GM21619 (cell line): ENCODE results near the gene BPIFB2.

Experiments
- ATAC-seq: cut with Tn5 transposase; IDR thresholded peaks from one replicate; pipeline ENCODE4 v1.9.1; 2021; ENCODE audit not compliant: unreplicated experiment

The BPIFB2 gene

DNA sequence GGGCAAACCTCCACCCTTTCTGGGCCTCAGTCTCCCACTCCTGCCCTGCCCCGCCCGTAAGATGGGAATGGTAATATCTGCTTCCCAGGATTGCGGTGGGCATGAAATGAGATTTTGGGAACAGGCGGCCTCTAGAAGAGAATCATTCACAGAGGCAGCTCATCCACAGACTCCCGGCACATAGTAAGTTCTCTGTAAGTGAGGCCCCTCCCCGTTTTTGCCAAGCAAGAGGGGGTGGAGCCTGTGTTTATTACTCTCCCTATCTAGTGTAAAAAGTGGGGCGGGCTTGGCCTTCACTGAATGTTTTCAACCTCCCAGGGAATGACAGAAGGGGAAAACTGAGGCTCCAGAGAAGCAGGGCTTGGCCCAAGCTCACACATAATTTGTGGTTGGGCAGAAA, 23.3 kb upstream of the BPIFB2 start:
- ATAC-seq: no peak

DNA sequence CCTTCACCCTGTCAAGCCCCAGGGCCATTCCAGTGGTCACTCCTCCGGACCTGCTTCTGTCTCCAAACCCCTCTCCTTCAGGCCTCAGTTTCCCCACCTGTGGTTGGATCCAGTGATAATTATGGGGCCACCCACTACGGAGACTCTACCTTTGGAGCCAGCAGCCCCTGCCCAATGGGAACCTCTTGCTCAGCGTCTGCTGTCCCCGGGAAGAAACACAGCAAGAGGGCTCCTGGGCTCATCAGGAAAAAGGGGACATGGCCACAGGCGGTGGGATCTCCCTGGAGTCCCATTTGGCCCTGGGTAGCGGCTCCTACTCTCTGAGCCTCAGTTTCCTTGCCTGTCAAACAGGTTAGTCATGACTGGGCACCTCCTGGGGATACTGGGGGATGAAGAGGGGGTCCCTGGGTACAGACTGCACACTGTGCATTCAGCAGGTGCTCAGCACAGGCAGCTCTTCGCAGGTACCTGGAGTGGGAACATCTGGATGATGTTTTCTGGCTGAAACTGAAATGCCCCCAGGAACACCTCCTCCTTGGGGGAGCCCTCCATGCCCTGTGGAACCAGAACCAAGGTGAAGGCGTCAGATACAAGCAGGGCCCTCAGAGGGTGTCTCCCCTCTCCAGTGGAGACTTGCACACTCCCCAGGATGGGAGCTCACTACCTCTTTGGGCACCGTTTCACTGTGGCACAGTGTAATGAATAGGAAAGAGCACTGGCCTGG, 22.7 kb upstream of the BPIFB2 start:
- ATAC-seq: no peak

DNA sequence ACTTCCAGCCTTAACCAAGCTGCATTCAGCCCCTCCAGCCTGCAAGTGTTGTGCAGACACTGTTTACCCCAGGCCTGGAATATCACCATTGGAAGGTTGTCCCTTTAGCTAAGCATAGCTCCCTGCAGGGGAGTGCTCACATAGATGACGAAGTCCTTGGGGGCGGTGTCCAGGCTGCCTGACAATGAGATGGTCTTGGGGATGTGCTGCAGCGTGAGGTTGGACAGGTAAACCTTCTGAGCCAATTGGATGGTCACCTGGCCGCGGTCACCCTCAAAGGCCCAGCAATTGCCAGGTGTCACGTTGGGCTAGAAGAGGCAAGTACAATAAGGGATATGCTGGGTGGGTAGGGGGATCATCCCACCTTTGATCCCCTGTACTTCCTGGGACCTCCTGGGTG, 21.9 kb upstream of the BPIFB2 start:
- ATAC-seq: no peak

DNA sequence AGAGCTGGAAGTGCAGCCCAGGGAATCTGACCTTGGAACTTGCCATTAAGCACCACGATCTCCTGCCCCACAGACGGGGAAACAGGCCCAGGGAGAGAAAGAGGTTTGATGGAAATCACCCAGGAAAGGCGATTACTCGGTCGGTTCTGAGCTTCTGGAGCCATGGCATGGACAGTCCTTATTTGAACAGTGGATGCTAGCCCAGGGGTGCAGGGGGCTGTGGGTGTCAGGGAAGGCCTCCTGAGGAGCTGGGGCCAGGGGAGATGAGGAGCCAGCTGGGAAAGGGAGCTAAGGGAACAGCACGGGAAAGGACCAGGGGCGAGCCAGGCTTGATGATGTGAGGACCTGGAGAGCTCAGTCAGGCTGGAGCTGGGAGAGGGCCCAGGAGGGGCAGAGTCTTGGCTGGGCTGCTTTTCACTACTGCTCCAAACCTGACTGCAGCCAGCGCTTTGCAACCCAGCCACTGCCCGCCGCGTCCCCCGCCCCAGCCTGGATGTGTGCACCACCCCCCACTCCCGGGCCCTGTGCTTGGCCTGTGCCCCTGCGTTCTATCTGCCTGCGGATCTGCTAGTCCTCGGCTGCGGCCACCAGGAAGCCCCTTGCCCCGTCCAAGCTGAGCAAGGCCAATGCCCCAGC, 21.1 kb upstream of the BPIFB2 start:
- no peak for ATAC-seq

DNA sequence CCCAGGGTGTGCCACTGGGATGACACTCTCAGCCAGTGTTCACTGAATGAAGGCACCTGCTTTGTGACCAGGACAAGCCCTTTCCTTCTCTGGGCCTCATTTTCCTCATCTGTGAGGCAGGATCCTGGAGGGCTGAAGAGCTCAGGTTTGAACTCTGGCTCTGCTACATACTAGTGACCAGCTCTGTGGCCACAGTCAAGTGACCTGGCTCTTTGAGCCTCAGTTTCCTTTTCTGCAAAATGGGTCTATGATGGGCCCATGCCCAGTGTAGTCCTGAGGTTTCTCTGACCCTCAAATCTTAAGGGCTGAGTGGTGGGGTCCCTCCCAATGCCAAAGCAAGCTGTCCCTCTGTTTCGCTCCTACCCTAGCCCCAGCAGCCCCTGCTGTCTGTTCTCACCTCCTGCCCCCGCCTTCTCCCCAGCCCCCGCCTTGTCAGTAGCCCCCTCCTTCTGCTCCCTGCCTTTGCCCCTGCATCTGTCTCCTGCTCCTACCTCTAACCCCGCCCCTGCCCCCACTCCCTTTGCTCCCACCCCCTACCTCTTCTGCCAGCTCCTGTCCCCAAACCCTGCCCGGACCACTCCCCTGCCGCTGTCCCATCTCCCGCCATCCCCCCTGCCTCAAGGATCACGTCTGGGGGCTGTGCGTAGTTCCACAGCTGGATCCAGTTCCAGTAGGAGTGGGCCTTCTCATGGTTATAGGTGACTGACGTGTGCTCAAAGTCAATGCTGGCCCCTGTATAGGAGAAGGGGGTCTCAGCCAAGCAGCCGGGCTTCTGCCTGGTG, 20.3 kb upstream of the BPIFB2 start:
- ATAC-seq: no peak

DNA sequence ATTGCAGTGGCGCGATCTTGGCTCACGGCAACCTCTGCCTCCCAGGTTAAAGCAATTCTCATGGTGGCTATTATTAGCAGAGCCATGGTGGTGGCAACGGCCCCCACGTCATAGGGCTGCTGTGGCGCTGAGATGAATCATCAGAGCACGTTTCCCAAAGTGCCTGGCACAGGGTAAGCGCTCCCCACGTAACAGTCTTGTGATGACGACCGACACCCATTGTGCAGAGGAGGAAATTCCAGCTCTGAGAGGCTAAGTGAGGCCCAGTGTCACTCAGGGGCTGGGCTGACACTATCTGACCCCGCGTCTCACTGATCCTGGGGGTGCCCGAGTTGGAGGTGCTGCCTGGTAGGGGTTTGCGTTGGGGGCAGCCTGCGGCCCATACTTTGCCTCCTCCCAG, 19.5 kb upstream of the BPIFB2 start:
- no peak for ATAC-seq

DNA sequence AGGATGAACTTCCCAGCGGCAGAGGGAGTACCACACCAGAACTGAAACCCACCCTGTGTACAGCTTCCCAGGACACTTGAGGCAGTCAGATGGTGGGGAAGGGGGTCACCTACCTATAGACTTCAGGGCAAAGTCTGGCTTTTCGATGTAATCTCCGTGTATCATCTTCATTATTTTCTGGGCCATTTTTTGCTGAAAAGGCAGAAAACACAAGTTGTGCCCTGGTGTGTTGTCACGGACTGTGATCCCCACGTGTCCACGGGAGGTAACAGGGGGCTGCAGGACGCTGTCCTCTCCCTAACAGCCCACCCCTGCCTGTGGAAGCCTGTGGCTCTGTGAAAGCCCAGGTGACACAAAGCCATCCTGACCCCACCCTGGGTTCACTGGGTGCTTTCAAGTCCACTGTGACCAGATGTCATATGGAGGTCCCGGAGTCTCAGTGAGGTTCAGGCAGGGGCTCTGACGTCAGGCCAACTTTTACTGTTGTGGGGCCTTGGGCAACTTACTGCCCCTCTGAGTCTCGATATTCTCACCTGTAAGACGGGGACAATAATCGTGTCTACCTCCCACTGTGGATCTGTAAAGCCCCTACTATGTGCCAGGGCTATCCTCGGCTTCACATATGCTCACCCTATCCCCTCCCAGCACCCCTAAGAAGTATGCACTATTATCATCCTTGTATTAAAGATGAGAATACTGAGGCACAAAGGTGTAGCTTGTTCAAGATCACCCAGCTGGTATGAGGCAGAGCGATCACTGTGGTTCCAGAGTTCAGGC, 17.8 kb upstream of the BPIFB2 start:
- no peak for ATAC-seq

DNA sequence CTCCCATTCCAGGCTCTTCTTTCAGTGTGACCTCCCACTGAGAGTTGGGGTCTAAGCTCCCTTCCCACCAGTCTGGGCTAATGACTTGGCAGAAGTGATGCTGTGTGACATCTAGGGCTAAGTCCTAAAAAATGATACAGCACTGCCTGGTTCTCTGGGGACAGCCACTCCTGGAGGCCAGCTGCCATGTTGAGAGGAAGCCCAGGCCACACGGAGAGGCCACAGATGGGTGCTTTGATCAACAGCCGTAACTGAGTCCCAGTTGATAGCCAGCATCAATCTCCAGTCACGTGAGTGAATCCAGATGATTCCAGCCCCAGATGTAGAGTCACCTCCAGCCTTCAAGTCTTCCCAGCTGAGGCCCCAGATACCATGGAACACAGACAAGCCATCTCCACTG, 17.1 kb upstream of the BPIFB2 start:
- no peak for ATAC-seq

DNA sequence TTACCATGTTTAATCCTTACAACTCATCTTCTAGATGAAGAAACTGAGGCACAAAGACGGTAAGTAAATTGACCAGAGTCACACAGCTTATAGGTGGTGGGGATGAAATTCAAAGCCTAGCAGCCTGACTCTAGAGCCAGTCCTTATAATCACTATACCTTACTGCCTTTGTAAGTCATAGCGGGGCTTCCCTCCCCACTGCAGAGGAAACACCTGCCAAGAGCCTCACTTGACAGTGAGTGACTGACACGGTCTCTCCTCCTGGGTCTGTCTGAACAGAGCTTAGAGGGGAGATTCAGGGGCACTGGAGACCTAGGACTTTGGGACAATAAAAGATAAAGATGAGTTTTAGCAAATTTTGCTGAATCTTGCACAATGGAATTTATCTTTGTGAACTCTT, 16.1 kb upstream of the BPIFB2 start:
- no peak for ATAC-seq

DNA sequence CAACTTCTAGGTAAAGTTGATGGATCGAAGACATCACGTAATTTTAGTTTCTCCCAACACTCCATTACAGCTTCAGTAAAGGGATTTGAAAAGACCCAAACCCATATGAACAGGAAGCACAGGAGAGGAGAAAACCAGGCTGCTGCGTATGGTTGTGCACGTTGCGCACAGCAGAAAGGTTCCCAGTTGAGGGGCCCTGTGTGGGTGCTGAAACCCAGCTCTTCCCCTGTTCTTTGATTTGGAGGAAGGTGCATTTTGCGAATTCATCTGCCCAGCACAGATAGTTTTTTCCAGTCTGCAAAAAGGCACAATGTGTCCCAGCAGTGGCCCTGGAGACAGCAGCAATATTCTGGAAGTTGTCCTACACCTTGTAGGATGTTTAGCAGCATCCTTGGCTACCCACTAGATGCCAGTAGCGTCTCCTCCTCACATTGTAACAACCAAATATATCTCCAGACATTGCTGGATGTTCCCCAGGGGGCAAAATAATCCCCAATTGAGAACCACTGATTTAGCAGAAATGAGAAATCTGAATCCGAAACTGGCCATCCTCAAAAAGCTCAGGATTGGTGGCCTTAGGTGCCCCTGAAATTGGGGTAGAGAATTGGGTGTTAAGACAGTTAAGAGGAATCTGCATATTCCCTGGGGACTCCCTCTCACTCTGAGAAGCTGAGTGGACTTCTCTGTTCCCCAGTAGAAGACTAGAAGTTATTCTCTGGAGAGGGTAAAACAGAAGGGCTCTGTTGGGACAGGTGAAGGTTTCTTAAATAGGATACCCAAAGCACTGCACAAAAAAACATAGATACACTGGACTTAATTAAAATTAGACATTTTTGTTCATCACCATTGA, 15.5 kb upstream of the BPIFB2 start:
- ATAC-seq: no peak

DNA sequence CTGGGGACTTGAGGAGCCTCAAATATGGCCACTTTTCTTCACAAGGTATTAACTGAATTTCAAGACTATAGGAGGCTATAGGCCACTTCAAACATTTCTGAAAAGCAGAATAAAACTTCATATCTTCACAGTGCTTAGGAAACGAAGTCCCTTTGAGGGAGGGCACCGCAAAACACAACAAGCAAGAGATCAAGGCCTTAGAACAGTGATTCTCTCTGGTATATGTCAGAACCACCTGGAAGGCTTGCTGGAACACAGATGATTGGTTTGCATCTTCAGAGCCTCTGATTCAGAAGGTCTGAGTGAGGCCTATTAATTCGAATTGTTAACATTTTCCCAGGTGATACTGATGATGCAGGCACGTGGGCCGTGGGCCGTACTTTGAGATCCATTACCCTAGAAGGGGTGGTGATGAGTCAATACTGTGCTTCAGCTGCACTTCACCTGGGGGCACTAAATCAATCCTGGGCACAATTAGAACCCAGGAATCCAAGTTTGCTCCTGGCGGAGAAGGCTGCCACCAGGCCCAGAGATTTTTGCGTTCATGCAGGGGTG, 13.9 kb upstream of the BPIFB2 start:
- ATAC-seq: no peak

DNA sequence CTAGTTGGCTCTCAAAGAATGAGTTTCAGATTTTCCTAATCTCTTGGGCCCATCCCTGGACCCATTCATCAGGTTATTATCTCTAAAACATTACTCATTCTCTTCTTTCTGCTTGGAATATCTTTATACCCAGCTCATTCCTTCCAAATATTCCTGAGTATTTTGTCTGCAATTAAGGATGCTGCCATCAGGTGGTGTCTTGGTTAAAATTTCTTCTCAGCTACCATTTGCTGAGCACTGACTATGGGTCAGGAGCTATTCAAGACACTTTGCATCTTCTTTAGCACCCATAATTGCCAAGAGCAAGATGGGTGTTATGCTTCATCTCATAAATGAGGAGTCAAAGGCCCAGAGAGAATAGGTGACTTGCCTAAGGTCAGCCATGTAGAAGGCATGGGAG, 11.7 kb upstream of the BPIFB2 start:
- no peak for ATAC-seq

DNA sequence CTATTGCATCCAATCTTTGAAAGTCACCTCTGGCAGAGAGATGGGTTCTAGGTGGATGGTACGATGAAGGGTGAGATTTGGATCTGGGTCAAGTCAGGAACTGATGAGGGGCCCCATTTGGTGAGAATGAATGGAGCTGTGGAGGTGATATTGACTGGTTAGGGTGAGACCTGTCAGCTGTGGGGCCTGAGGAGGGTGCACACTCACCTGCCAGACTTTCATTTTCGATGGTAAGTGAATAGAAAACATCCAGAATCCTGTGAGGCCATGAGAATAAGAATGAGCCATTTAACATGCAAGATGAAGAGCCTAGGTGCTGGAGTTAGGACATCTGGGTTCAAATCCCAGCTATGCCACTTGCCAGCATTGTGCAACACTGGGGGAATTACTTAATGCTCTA, 10.1 kb upstream of the BPIFB2 start:
- no peak for ATAC-seq

DNA sequence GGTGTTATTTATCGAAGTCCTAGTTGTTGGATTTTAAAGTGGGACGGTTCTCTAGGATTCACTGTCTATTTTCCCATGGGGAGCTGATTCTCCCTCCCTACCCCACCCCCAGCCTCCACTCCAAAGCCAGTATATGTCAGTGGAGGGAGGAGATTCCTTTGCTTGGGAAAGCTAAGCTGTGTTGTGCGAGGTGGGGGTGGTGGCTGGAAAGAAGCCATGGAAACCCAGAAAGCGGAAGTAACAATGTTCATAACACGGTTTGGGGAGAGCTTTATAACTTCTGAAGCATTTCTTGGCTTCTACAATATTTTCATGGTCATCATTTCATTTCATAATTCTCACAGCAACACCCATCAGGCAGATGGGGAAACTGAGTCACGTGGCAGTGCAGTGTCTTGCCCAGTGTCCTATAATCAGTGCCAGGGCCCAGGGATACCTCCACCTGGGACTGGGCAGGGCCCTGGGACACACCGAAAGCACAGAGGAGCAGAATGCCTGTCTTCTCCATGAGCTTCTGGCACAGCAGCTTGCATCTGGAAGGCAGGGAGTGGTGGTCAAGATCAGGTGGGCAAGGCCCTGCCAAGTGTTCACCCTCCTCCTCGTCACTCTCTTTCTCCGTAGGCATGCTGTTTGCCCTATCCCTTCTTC, 7.8 kb upstream of the BPIFB2 start:
- no peak for ATAC-seq

DNA sequence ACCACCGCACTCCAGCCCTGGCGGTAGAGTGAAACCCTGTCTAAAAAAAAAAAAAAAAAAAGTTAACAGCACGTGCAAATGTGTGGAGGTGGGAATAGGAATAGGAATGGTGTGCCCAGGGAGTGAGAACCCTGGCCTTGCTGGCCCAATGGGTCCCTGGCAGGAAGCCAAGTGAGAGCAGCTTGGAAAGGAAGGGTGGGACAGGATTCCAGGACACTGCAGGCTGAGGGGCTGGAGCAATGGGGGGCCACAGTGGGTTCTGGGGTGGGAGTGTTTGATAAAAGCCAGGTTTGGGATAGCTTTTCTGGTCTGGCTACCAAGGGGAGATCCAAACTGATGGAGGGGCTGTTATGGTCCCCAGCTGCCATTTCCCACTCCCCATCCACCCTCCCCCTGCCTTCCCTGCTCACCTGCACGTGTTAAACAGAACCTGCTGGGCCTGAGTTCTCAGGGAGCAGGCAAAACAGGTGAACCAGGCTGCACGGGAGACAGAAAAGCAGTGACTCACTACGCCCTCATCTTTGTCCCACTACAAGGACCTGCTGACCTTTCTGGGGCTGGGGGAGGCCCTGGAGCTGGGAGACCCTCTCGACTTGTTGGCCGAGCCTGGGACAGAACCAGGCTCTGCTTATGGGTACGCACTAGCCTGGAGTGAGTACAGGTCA, 6.6 kb upstream of the BPIFB2 start:
- ATAC-seq: no peak

DNA sequence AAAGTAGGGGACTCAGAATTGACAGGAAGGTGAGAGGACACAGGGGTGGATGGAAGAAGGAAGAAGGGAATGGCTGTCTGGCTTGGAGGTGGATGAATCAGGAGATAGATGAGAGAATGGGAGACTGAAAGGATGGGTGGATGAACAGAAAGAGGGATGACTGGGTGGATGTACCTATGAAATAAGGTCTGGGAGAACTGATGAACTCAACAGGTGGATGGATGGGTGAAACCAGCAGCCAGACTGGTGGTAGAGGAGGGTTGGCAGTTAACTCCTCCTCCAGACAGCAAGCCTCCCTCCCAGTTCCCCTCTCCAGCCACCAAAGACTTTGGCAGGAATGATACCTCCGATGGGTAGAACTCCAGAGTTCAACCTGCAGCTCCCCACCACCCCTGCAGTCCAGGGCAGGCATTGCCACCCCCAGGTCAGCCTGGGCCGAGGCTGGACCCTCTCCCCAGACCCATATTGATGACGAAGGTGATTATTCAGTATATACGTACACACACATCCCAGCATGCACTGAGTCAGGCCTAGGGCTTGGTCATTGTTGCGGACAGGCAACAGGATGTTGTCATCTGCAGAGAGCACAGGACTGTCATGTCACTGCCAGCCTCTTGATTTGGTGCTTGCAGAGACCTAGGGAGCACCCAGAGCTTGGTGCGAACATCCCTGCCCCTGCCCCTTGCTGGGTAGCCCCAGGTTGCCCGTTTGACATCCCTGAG, 5.3 kb upstream of the BPIFB2 start:
- no peak for ATAC-seq

DNA sequence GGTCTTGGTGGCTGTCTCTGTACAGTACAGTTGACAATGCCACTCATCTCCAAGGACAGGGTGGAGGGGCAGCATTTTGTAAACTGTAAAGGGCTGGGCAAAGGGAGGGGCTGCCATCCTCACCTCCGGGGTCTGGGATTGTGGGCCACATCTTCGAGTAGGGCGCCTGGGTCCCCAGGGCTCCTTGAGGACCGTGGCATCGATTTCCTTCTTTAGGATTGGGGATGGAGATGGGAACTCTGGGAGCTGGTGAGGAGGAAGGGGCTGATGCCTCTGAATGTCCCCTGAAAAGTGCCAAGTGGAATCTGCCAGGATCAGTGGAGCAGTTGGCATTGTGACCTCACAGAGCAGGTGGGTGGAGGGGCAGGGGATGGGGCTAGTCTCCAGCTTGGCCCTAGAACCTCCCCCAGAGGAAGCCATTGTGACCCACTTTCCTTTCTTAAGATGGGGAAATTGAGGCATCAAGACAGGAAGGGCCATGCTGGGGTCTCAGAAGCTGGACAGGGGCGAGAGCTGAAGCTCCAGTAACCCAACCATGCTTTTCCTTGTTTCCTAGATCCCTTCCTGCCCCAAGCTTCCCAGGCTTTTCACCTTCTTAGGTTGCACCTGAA, 3.3 kb upstream of the BPIFB2 start, which contains the start of gene SUN5:
TSS of gene SUN5 (minus strand) at position 293 of the 611 bp plus-strand sequence. CDS start at position 200, 93 bp downstream.
- ATAC-seq: no peak

DNA sequence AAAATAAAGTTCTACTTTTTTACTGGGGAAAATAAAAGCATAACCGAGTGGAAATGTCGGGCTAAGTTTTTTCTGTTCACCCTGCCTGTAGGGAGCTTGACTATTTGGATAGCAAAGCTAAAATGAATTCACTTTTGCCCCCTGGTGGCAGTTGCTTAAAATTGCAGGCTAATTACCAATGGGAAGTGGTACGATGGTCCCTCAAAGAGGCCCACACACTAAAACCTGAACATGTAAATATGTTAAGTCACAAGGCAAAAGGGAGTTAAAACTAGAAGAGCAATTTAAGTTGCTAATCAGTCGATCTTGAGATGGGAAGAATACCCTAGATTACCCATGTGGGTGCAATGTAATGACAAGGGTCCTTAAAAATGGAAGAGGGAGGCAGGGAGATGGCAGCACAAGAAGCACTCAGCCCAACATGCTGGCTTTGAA, 2.4 kb upstream of the BPIFB2 start:
- no peak for ATAC-seq
